GM18505 (cell line): ENCODE results near the gene LIME1.

Source experiments
- ATAC-seq: cut with Tn5 transposase; IDR thresholded peaks from one replicate; pipeline ENCODE4 v1.9.1; 2021; ENCODE audit not compliant: unreplicated experiment
- POLR2A ChIP-seq: IDR thresholded peaks from 4 replicates; pipeline ENCODE4 v1.6.1; 2011; ENCODE audit warnings: borderline replicate concordance; ENCODE audit not compliant: insufficient read depth, insufficient read length; ENCODE audit errors: extremely low read depth

Gene LIME1

DNA sequence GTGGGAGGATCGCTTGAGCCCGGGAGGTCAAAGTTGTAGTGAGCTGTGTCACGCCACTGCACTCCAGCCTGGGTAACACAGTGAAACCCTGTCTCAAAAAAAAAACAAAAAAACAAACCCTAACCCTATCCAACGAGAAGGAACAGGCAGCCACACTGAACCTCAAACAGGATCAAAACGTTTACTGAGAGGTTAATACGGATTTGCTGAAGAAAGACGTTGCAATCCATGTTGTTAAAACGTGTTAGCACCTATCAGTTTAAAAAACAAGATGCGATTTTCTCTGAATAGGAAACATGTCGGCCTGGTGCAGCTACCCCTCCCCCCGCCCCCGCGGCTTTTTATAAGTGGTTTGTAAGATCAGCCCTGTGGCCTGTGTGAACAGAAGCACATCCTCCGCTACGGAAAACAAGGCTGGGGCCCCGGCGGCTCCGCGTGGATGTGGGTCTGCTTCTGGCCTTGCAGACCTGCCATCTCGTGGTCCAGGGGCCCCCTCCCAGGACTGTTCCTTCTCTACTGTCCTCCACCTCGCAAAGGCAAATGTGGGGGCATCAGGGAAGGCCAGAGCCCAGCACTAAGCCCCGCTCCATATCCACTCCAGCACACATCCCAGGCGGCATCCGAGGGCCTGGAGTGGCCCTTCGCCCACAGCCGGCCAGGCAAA lies 14.5 kb downstream of the LIME1 start:
- no peak for ATAC-seq
- TF ChIP-seq POLR2A: no peak

DNA sequence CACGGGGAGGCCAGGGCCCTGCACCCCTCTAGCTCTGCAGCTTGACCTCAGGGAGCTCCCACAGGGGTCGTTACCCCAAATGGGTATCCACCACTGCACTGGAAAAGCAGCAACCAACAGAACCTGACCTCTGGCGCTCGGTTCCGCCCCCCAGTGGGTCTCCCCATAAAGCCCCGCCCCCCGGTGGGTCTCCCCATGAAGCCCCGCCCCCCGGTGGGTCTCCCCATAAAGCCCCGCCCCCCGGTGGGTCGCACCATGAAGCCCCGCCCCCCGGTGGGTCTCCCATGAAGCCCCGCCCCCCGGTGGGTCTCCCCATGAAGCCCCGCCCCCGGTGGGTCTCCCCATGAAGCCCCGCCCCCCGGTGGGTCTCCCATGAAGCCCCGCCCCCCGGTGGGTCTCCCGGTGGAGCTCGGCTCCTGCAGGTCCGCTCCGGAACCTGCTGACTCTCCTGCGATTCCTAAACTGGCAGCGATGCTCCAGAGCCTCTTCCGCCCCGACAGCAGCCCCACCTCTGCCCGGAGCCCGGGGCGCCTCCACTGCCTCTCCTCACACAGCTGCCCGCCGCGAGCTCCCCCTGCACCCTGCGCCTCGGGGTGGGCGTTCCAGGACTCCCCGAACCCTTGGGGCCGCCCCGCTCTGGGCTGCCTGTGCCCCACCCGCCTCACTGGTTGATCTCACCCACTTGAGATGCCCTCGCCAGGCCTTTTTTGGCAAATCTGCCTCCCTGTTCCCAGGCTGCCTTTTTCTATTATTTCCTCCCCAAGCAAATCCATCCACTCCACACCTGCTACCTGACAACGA lies 15.2 kb downstream of the LIME1 start:
- TF ChIP-seq POLR2A: no peak
- ATAC-seq: no peak

DNA sequence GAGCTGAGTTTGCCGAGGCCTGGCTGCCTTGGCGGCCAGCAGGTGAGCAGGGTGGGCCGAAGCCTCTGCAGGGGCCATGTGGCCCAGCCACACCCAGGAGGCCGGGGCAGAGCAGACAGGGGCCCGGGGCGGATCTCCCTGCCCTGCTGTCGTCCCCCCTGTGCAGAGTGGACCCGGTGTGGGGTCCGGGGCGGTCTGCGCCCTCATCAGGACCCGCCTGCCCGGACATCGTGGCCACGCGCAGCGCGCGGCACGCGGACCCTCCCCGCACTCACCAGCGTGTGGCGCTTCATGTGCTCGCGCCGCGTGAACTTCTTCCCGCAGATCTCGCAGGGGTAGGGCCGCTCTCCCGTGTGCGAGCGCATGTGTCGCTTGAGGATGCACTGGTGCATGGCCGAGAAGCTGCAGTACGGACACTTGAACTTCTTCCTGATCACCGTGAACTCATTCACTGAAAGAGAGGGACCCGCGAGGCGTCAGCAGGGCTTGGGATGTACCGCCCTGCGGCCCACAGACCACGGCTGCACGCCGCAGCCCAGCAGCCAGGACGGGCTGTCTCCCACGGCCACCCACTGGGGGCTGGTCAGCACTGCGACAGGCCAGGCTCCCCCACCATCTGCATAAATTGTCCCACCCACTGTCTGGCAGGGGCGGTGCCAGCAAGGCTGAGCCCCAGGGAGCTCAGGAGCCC lies 16.1 kb downstream of the LIME1 start:
- TF ChIP-seq POLR2A: no peak
- ATAC-seq: no peak

DNA sequence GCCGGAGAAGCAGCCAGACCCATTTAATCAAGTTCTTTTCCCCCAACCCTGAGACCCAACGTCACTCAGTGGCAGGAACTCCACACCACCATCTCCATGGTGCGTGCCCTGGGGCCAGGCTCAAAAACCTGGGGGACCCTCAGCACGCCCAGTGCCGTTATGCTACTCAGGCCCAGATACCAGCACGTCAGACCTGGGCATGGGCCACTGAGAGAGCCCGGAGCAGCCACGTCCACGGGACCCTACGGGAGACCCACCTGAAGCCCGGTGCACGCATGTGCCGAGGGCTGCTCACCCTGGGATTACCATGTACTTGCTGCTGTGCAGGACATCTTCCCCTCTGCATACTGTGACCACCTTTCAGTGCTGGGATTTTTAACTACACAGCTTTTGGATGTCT lies 16.9 kb downstream of the LIME1 start:
- no peak for TF ChIP-seq POLR2A
- no peak for ATAC-seq

DNA sequence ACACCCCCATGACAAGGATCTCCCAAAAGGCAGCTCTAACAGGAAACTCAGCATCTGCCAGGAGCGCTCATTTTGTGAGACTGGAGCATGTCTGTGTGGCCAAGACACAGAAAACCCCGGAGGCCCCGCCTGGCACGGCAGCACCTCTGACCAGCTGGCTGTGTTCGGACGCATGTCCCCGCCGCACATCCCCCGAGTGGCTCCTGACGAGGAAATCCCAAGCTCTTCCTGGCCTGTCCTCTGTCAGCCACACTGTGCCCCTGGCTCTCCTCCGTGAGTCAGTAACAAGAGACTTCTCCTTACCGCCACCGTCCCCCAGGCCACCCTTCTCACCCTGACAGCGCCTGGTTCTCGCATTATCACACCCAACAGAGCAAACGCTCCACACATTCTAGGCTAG lies 17.5 kb downstream of the LIME1 start:
- no peak for TF ChIP-seq POLR2A
- no peak for ATAC-seq

DNA sequence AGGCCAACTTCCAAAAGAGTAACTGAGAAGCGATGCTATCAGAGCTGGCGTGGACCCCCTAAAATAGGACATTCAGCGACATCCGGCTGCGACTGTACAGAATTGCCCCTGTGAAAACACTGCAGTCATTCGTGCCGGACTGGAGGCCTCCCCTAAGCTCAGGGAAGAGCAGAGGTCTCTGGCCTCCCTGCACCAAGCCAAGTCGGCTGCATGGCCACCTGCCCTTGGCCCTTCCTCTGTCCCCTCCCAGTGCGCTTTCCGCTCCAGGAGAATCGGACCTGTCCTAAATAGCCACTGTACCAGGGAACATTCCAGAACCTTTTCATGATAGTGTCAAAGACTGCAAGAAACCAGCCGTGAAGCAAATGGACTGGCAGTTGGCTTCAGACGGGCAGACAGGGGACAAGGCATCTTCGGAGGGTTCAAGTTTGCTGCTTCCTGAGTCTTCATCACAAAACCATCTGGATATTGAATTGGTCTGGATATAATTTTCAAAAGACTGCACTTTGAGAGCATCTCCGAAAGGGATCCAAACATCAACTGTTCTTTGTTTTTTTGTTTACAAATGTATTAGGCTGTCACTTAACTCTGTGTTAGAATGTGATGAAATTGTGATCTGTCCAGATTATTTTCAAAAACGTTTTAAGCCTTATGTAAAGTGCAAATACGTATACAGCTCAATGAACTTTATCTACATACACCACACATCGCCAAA lies 19.6 kb downstream of the LIME1 start:
- ATAC-seq: no peak
- TF ChIP-seq POLR2A: no peak

DNA sequence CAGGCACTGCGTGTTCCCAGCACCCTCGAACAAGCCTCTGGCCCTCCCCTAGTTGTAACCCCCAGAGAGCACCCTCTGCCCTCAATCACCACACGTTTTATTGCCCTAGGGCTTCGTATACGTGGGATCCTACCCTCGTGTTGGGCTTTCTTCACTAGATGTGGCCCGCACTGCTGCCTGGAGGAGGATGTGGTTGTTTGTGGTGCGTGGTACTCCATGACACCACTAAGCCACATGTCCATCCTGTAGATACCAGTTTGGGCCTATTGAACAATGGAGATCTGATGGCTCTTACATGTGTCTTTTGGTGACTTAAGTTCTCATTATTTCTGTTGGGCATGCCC lies 20.2 kb downstream of the LIME1 start:
- no peak for ATAC-seq
- no peak for TF ChIP-seq POLR2A

DNA sequence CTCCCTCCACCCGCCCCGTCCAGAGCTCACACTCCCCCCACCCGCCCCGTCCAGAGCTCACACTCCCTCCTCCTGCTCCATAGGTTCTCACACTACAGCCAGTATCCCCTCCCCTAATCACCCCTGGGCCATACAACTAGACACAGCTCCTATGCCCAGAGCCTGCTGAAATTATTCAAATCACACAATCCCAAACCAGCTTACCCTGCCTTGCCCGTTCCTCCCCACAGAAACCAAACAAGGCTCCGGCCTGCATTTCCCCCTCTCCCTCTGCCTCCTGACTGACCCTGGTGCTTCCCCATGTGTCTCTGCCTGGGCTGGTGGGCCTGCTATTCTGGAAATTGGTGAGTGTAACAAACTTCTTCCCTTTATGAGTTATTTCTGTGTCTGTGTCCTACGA lies 21.7 kb downstream of the LIME1 start:
- ATAC-seq: no peak
- no peak for TF ChIP-seq POLR2A

DNA sequence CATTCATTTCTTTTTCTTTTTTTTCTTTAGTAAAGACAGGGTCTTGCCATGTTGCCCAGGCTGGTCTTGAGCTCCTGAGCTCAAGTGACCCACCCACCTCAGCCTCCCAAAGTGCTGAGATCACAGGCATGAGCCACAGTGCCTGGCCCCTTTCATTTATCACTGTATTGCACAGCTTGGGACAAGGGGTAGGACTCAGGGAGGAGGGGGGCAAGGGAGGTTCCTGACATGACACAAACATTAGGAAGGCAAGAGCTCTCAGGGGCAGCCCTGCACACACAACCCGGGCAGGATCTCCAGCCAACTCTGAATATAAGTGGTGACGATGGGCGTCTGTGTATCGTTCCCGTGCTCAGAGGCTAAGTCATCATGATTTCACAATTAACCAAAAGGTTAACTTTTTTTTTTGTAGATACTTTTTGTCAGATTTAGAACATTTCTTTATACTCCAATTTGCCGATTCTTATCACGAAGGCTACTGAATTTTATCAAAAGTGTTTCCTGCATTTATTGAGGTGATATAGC lies 23.0 kb downstream of the LIME1 start:
- no peak for TF ChIP-seq POLR2A
- ATAC-seq: no peak

DNA sequence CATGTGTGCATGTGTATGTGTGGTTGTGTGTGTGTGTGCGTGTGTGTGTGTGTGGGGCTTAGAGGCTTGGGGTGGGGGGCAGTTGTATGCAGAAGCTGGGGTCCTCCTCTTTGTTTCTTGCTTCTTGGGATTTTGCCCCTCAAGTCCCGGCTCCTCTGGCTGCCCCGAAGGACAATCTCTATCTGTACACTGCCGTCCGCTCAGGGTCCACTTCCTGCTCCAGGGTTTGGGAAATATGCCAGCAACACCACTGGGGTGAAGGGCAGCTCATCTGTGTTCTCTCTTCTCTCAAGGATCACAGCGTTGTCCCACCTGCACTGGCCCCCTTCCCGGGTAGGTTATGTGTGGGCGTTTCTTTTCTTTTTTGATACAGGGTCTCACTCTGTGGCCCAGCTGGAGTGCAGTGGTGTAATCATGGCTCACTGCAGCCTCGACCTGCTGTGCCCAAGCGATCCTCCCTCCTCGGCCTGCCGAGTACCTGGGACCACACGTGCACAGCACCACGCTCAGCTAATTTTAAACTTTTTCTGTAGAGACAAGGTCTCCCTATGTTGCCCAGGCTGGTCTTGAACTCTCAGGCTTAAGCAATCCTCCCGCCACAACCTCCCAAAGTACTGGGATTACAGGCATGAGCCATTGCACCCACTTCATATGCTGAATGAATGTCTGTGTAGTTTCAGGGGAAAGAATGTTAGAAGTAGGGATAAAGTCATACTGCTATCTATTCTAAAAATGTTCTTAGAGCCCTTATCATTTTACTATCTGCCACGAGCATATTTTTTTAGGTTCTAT lies 28.8 kb downstream of the LIME1 start:
- no peak for TF ChIP-seq POLR2A

DNA sequence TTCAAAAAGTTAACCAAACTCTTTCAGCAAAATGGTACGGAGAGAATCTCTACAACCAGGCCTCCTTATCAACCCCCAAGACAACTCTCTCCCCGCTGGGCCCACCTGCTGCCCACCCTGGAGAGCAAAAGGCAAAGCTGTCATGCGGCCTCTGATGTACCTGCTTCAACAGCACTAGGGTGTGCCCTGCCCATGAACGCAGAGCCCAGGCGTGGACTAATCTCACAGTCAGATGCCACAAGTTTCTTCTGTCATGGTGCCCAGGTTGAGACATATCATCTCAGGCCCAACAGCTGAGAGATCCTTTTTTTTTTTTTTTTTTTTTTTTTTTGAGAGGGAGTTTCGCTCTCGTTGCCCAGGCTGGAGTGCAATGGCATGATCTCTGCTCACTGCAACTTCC lies 29.4 kb downstream of the LIME1 start:
- TF ChIP-seq POLR2A: no peak

More for the DNA sequence above, 28.8 kb downstream of the LIME1 start:
- no peak for ATAC-seq

DNA sequence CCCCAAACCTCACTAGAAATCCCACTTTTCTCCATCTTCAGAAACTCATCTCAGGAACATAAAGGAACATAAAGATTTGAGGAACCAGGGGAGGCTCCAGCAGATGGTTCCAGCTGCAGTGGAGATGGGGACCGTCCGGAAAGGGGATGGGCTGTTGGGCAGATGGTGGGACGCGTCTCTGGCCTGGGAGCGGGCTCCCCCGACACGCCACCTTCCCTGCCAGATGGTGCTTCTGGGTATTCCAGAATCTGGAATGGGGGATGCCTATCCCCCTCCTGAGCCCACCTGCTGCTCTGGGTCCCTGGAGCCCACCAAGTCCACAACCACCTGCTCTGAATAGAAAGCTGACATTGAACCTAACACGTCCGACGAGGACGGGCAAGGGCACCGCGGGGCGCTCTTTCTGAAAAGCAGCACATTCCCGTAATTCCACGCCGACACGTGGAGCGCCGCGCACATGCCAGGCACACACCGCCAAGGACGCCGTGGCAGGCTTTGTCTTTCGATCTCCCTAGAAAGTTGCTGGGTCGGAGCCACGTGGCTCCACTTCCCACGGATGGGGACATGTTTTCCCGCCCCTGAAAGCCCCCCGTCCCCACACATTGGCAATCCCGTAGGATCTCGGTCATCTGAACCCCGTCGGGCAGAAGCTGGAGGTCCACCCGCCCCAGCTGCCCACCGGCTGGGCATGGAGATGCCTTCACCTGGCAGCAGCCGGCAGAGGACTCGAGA lies 30.4 kb downstream of the LIME1 start:
- no peak for ATAC-seq

More for the DNA sequence above, 29.4 kb downstream of the LIME1 start:
- ATAC-seq: no peak

More for the DNA sequence above, 30.4 kb downstream of the LIME1 start:
- TF ChIP-seq POLR2A: no peak
